Measurements from ENCODE around the gene SRP14. TPM values are rescaled to one million over a fixed set of nuclear protein-coding genes. Genes with fewer than 3 reads are reported as not detected.

The SRP14 gene
- total RNA-seq (2022) (220 and 223 TPM in 2 replicates), Bru-seq, nascent RNA (percentile 97 among the genes with signal in this experiment), BruChase-seq, experiment 1, labeled RNA remaining after a 2-hour chase (percentile 98 among the genes with signal in this experiment), BruChase-seq, experiment 2, labeled RNA remaining after a 6-hour chase (percentile 99 among the genes with signal in this experiment)
- long read RNA-seq, transcript SRP14-201 (5 exons, 1,077 nt): major isoform, 739 of 785 reads
- long read RNA-seq, transcript SRP14-204 (4 exons, 780 nt): minor isoform, 6 of 785 reads
- long read RNA-seq, partial matches to known transcripts: 4 of 785 reads
- long read RNA-seq, other reads (novel, unspliced or antisense): 35 of 785 reads

DNA sequence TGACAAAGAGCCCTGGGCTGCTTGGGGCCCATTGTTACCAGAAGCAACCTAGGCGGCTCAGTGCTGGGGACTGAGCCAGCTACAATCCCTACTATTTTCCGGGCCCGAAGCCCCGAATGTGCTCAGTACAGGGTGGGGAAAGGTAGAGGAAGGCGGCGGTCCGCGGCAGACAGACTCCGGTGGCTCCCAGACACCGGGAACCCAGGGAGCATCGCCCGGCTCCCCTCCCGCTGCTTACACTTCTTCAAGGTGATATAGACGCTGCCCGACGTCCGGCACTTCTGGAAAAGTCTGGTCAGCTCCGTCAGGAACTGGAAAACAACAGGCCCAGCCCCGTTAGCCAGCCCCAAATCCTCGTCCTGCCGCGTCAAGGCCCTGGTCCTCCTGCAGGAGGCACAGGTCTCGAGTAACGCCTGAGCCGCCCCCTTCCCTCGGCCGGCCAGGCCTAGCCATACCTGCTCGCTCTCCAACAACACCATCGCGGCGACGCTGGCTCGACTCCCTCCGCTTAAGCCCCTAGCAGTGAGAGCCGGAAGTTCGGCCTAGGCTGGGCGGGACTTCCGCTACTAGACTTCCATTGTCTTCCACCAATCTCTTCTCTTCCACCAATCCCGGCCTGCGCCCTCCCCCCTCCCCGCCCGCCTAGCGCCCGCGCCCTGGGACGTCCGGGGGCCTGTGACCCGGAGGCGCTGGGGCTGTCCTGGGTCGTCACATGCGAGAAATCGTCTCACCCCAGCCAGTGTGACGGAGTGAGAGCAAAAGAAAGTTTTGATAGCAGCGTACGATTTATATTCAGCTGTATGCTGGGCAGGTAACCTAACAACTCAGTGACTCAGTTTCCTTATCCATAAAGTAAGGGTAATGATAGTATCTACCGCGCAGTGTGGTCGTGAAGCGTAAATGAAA is at the start of gene SRP14:
TSS of gene SRP14 (minus strand) at position 544 of the 906 bp plus-strand sequence. CDS start at position 479, 65 bp downstream.
- peaks cover 8% of the 10 kb centered on the region for H3K4me1 Mint-ChIP-seq (ENCODE audit: low read depth, unreplicated experiment)
- H3K36me3 ChIP-seq (ENCODE audit: control insufficient read depth, insufficient read depth, low read length): no peaks in the 10 kb centered on the region
- CTCF ChIA-PET: interaction anchor here (0.6 to 1.7 kb wide), 3 partner anchors 151 to 236 kb away, joined by 3 to 4 read pairs (median 4); partner anchors contain the start of gene PAK6
- TF ChIP-seq, protein P1, sequence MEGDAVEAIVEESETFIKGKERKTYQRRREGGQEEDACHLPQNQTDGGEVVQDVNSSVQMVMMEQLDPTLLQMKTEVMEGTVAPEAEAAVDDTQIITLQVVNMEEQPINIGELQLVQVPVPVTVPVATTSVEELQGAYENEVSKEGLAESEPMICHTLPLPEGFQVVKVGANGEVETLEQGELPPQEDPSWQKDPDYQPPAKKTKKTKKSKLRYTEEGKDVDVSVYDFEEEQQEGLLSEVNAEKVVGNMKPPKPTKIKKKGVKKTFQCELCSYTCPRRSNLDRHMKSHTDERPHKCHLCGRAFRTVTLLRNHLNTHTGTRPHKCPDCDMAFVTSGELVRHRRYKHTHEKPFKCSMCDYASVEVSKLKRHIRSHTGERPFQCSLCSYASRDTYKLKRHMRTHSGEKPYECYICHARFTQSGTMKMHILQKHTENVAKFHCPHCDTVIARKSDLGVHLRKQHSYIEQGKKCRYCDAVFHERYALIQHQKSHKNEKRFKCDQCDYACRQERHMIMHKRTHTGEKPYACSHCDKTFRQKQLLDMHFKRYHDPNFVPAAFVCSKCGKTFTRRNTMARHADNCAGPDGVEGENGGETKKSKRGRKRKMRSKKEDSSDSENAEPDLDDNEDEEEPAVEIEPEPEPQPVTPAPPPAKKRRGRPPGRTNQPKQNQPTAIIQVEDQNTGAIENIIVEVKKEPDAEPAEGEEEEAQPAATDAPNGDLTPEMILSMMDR (IDR thresholded peaks at IDR 0.05; ENCODE audit: insufficient read depth in 1 of 2, low read depth in 1 of 2, low read length in 1 of 2, severe bottlenecking in 1 of 2, unreplicated experiment in 1 of 2): no peak
- H3K27me3 Mint-ChIP-seq (ENCODE audit: insufficient read depth, unreplicated experiment): no peaks in the 10 kb centered on the region
- POLR2A ChIA-PET: interaction anchor here (0.5 to 1.1 kb wide), 3 partner anchors 9 to 531 kb away, joined by 3 to 10 read pairs (median 3); no protein-coding TSS in a partner anchor
- no peaks in the 10 kb centered on the region for H3K9me3 Mint-ChIP-seq (ENCODE audit: unreplicated experiment)
- H3K4me3 Mint-ChIP-seq (ENCODE audit: unreplicated experiment): peak within 1 kb of the TSS; percentile 98
- BruUV-seq (replicated peaks): no TSS peak
- no peaks in the 10 kb centered on the region for H3K9me3 ChIP-seq
- peak within 1 kb of the TSS; percentile 97 for H3K27ac Mint-ChIP-seq (ENCODE audit: unreplicated experiment)
- peak within 1 kb of the TSS; percentile 78 for H3K4me3 ChIP-seq (ENCODE audit: low read depth, low read length)
- DNase-seq: peak; percentile 90 to 92
- intact Hi-C loops (cut with micrococcal nuclease; ENCODE audit: unreplicated experiment): loop anchor here (1.0 kb wide), 1 partner anchor 253 kb away; no protein-coding TSS in a partner anchor
- H3K36me3 Mint-ChIP-seq (ENCODE audit: insufficient read depth, unreplicated experiment): peaks cover 54% of the 10 kb centered on the region
- H3K27me3 ChIP-seq (replicated peaks; ENCODE audit: control insufficient read depth, insufficient read depth, low read length): no peaks in the 10 kb centered on the region
- H3K4me1 ChIP-seq: 0 out of 2 replicates have a peak, but pooled peaks cover 4% of the 10 kb centered on the region

- H3K4me1 Mint-ChIP-seq (ENCODE audit: low read depth, unreplicated experiment): peaks cover 39% of the 10 kb centered on the region
- H3K27me3 ChIP-seq (replicated peaks; ENCODE audit: control insufficient read depth, insufficient read depth, low read length): no peaks in the 10 kb centered on the region
- peak overlapping the region; percentile 90 for H3K27ac Mint-ChIP-seq (ENCODE audit: unreplicated experiment)
- intact Hi-C loops (cut with micrococcal nuclease; ENCODE audit: unreplicated experiment): loop anchor here (1.0 kb wide), 1 partner anchor 43 kb away; no protein-coding TSS in a partner anchor
- ChIA-PET CTCF (interaction anchor here (0.5 to 1.7 kb wide), 10 partner anchors 9 to 129 kb away, joined by 3 to 10 read pairs (median 3); no protein-coding TSS in a partner anchor), POLR2A (interaction anchor here (0.7 to 1.6 kb wide), 4 partner anchors 10 to 20 kb away, joined by 4 to 16 read pairs (median 7); partner anchors contain the start of gene BMF)
- TF ChIP-seq, protein P1 (IDR thresholded peaks at IDR 0.05; ENCODE audit: insufficient read depth in 1 of 2, low read depth in 1 of 2, low read length in 1 of 2, severe bottlenecking in 1 of 2, unreplicated experiment in 1 of 2): no peak
- DNase-seq: peak; percentile 91 to 93
- H3K9me3 ChIP-seq: no peaks in the 10 kb centered on the region
- TSS peak; percentile 10 for BruUV-seq (replicated peaks)
- H3K4me3 ChIP-seq (ENCODE audit: low read depth, low read length): no peak overlapping the region
- peaks cover 42% of the 10 kb centered on the region for H3K36me3 Mint-ChIP-seq (ENCODE audit: insufficient read depth, unreplicated experiment)
- no peaks in the 10 kb centered on the region for H3K9me3 Mint-ChIP-seq (ENCODE audit: unreplicated experiment)
- no peaks in the 10 kb centered on the region for H3K27me3 Mint-ChIP-seq (ENCODE audit: insufficient read depth, unreplicated experiment)
- peak overlapping the region; percentile 45 for H3K4me3 Mint-ChIP-seq (ENCODE audit: unreplicated experiment)
- peaks cover 80% of the 10 kb centered on the region for H3K4me1 ChIP-seq
- peaks cover 5% of the 10 kb centered on the region for H3K36me3 ChIP-seq (ENCODE audit: control insufficient read depth, insufficient read depth, low read length)
Measured at GRCh38 chr15:40087991-40088928, 49.3 kb upstream of the SRP14 start.

Measured in Caco-2 (cell line).